ENCODE data around the gene ELMO1.
A peak's percentile ranks its signal among the peaks of the same experiment; 100 is the strongest.

DNA sequence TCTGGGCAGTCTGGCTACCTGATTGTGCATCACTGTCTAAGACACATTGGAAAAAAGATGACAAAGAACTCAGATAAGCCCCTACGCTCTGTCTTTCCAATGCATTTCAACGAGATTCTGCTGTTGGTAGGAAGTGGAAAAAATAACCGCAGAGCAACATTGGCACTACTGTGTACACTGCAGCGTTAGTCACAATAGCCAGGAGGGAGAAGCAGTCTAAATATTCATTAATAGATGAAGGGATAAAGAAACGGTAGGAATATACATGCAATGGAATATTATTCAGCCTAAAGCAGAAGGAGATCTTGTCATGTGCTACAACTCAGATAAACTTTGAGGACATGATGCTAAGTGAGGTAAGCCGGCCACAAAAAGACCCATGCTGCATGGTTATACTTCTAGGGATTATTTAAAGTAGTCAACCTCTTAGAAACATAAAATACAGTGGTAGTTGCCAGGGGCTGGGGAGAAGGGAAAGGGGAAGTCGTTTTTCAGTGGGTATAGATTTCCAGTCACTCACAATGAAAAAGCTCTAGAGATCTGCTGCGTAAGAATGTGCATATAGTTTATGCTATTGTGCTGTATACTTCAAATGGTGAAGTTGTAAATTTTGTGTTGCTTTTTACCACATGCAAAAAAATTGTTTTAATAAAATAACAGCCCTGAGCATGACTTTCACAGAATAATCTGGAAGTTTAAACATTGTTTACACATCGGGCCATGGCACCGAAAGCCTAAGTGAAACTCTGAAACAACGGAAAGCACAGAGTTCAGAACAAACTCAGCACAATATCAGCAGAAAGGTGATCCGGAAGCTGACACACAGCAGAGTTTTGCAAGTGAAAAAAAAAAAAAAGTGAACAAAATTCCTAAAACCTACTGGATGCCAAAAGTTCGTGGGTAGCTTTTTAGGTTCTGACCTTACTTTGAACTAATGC, 40.1 kb downstream of the ELMO1 start:
- TF ChIP-seq POLR2A (IDR thresholded peaks at IDR 0.05; ENCODE audit: low read length) (peak; percentile 49), GATA1 (IDR thresholded peaks at IDR 0.05; ENCODE audit: low read depth, low read length) (no peak)
